ENCODE measurements around the gene LCP1. TPM values are rescaled to one million over a fixed set of nuclear protein-coding genes. Genes with fewer than 3 reads are reported as not detected.

Gene LCP1
- polyA plus RNA-seq, 1 donor, result 14.2 TPM

DNA sequence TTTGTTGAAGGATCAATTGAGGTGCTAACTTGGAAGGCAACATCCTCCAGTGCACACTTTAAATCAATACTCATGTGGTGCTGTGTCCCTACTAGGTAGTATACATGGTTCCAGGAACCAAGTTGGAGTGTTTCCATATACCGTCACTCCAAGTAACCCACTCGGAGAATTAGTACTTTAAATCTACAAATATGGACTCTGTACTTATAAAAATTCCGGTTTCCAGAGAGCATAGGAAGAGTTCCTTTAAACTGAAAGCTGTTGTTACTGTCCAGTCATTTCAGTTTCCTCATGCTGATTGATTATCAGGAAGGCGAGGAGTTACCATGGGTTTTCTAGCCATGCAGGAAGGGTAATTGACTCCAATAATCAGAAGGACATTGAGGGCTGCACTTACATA lies 84.3 kb downstream of the LCP1 start:
- DNase-seq, result no peak

DNA sequence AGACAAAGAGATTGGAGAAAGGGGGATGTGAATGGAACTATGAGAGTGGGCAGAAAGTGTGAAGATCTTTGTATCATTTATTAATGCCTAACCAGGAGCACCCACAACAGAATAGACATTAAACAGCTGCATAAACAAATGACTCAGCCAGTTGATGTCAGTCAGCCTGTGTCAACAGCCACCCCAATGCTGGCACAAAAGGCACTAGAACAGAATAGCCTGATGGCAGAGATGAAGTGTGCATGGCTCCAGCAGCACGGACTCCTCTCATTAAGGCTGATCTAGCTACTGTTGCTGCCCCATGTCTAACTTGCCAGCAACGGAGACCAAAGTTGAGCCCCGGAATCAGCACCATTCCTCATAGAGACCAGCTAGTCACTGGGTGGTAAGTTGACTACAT lies 85.0 kb downstream of the LCP1 start:
- DNase-seq, result no peak

GRCh38 chr13:46094478-46094877 lies 87.5 kb downstream of the LCP1 start:
- DNase-seq, result no peak

DNA sequence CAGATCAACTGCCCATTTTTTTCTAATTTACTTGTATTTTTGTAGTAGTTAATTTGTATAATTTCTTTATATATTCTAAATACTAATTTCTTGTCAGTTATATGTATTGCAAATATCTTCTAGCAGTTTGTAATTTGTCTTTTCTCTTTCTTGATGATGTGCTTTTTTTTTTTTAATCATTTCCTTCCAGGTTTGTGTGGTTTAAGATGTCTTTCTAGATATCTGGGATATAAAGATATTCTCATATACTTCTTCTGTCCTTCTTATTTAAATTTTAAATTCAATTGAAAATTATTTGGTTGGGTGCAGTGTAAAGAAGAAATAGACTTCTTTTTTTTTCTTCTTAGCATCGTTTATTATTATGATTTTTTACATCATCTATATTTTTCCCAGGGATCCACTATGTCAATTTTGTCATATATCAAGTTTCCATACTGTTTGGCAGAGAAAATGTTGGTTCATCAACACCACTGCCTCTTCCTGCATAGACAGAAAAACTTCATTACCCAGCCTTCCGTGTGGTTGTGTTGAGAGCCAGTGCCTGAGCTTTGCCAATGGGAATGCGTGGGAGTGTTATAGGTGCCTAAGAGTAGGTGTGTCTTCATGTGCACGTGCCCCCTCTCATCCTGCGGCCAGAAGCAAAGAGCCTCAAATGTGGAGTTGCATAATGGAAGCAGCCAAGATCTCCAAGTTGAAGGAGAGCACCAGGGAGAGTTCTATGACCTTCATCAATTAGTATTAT lies 93.0 kb downstream of the LCP1 start:
- DNase-seq, result no peak

- no peak for DNase-seq
These were observed 94.5 kb downstream of the LCP1 start for GRCh38 chr13:46087481-46087880.

- no peak for DNase-seq
These were observed 95.0 kb downstream of the LCP1 start for GRCh38 chr13:46086985-46087384.

DNA sequence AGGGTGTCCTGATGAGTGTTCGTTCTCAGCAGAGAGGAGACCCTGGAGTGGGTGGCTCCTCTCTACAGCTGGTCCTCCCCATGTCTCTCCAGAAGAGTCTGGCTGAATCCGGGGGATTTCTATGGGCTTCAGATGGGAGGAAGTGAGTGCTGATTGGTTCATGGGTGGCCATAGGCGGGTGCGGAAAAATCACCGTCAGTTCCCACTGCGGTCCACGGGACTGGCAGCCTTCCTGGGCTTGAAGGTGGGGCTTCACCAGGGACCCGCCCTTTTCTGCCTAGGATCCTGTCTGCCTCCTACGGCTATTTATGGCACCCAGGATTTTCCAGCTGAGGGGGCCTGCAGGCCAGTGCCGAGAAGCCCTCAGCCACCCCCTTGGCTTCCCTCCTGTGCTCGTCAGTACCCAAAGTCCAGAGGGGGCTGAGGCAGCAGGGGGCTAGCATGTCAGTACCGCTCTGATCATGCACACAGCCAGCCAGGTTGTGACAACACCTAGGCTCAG lies 95.5 kb downstream of the LCP1 start:
- DNase-seq, result no peak

GRCh38 chr13:46085737-46086136 lies 96.2 kb downstream of the LCP1 start:
- DNase-seq, result no peak

- DNase-seq, result no peak
These were observed 99.7 kb downstream of the LCP1 start for GRCh38 chr13:46082324-46082723.

- no peak for DNase-seq
These were observed 102.2 kb downstream of the LCP1 start for GRCh38 chr13:46079770-46080169.

GRCh38 chr13:46077265-46077664 lies 104.7 kb downstream of the LCP1 start:
- no peak for DNase-seq

DNA sequence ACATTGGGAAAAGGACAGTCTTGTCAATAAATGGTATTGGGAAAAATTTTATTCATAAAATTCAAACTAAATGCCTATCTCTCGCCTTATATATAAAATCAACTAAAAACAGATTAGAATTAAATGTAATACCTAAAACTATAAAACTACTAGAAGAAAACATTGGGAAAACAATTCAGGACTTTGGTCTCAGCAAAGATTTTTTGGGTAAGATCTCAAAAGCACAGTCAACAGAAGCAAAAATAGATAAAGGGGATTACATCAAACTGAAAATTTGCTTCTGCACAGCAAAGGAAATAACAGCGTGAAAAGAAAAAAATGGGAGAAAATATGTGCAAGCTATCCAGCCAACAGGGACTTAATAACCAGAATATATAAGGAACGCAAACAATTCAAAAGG lies 105.2 kb downstream of the LCP1 start:
- DNase-seq, result no peak

Other genes with a start within 250 kb of the LCP1 start
- gene ZC3H13, start 129.4 kb downstream of the LCP1 start, polyA plus RNA-seq (ENCODE audit: insufficient read length), result 37.9 TPM
- 0.13 TPM for gene CPB2, start 77.1 kb downstream of the LCP1 start, polyA plus RNA-seq (ENCODE audit: insufficient read length)
- gene LRRC63, start 29.8 kb upstream of the LCP1 start, polyA plus RNA-seq (ENCODE audit: insufficient read length), result 0.10 TPM
- 2.8 TPM for gene RUBCNL, start 205.1 kb upstream of the LCP1 start, polyA plus RNA-seq (ENCODE audit: insufficient read length)